Measurements from ENCODE around the gene FAM151B.

- TF ChIP-seq CTCF (conservative IDR thresholded peaks at IDR 0.05; ENCODE audit: low read length): no peak
- TF ChIP-seq EZH2phosphoT487 (IDR thresholded peaks at IDR 0.05; ENCODE audit: borderline replicate concordance): no peak
Measured at GRCh38 chr5:80568251-80568650, 80.4 kb downstream of the FAM151B start.
